Colonic mucosa (tissue), 4 donors: Measurements from ENCODE around the gene FOXP1. TPM values are rescaled to one million over a fixed set of nuclear protein-coding genes. Genes with fewer than 3 reads are reported as not detected.

Source experiments
- DNase-seq: peaks from one replicate; pipeline ENCODE4 v3.0.0-alpha.2; 2020
- H3K27ac ChIP-seq: fragments of 200-600 bp; one replicate; pipeline ENCODE4 v1.8.0; 2021
- H3K27me3 ChIP-seq: fragments of 200-600 bp; one replicate; pipeline ENCODE4 v1.8.0; 2021
- H3K36me3 ChIP-seq: fragments of 200-600 bp; one replicate; pipeline ENCODE4 v1.8.0; 2021
- H3K4me1 ChIP-seq: fragments of 200-600 bp; one replicate; pipeline ENCODE4 v1.8.0; 2021; ENCODE audit warnings: mild to moderate bottlenecking
- H3K4me3 ChIP-seq: fragments of 200-600 bp; one replicate; pipeline ENCODE4 v1.8.0; 2021
- H3K9ac ChIP-seq, 2 donors: one replicate each; pipeline ENCODE4 v1.7.0; 2013; ENCODE audit warnings: control low read depth in 2 of 2, low read depth in 2 of 2, low read length in 2 of 2
- H3K9me3 ChIP-seq: fragments of 200-600 bp; one replicate; pipeline ENCODE4 v1.8.0; 2021
- intact Hi-C: fragments of 100-400 bp; cut with DNase I; formaldehyde crosslinking; loops from one replicate; pipeline ENCODE4 v1.14.1; 2022
- total RNA-seq, 2 donors: library from RNA; stranded (reverse); fragmentation: NEBNext Ultra II Directional in 1 of 2; extraction: Animal tissue kit (Norgen Biotek cat#: 25700) in 1 of 2; gene quantifications; one replicate each; pipeline ENCODE4 v1.2.1, GENCODE V29; 2021
- TF ChIP-seq, protein P1 (sequence below): fragments of 200-600 bp; IDR thresholded peaks from one replicate; pipeline ENCODE4 v1.8.0; 2022; ENCODE audit warnings: antibody characterized with exemption, mild to moderate bottlenecking
- donor health status: healthy.
- donor health status: DM: no; HTN: no; CAD: no.
- donor health status: DM: no; HTN: no; CAD: no.

Gene FOXP1
- total RNA-seq, 2 donors from 2014 or later, result 127 to 128 TPM

DNA sequence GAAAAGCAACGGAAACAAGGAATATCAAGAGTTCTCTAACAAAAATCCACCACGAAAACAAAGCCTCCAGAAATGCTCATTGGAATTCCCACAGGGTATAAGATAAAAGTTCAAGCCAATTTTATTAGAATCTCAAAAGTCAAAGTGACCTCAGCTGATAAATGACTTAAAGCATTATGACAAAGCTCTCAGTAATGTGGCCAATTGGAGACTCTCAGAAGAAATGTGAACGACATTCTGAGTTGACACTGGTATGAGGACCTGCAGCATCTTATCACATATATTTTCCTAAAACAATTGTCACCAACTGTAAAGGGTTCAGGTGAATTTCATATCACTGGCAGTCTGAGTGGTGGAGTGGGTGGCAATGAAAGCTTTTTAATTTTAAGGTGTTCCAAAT lies 199.1 kb downstream of the FOXP1 start:
- H3K4me1 ChIP-seq, result peaks cover 4% of the 10 kb centered on the region
- H3K9ac ChIP-seq, result no peak overlapping the region
- TF ChIP-seq, protein P1, sequence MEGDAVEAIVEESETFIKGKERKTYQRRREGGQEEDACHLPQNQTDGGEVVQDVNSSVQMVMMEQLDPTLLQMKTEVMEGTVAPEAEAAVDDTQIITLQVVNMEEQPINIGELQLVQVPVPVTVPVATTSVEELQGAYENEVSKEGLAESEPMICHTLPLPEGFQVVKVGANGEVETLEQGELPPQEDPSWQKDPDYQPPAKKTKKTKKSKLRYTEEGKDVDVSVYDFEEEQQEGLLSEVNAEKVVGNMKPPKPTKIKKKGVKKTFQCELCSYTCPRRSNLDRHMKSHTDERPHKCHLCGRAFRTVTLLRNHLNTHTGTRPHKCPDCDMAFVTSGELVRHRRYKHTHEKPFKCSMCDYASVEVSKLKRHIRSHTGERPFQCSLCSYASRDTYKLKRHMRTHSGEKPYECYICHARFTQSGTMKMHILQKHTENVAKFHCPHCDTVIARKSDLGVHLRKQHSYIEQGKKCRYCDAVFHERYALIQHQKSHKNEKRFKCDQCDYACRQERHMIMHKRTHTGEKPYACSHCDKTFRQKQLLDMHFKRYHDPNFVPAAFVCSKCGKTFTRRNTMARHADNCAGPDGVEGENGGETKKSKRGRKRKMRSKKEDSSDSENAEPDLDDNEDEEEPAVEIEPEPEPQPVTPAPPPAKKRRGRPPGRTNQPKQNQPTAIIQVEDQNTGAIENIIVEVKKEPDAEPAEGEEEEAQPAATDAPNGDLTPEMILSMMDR, result no peak
- no peak overlapping the region for H3K27ac ChIP-seq
- no peak for DNase-seq
- no peaks in the 10 kb centered on the region for H3K27me3 ChIP-seq
- intact Hi-C loops, result no loop called here
- no peaks in the 10 kb centered on the region for H3K36me3 ChIP-seq
- no peak overlapping the region for H3K4me3 ChIP-seq
- H3K9me3 ChIP-seq, result no peaks in the 10 kb centered on the region

DNA sequence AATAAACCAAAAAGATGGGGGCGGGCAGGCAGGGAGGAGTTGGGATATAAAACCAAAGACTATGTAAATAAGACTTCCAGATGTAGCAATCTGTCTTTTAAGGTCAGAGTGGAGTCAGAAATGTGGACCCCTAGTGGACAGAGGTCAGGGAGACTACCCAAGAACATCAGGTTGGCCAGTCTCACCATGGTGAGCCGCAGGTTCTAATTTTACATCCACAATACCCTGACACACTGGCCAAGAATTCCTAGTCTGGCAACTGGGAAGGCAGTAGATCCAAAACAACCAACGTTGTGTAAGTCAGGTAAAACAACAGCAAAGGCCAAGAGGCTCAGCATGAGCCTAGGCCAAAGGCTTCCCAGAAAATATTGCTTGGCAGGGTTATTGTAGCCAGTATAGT lies 203.4 kb downstream of the FOXP1 start:
- Histone ChIP-seq H3K4me3 (no peak overlapping the region), H3K27me3 (no peaks in the 10 kb centered on the region), H3K9me3 (no peaks in the 10 kb centered on the region), H3K27ac (no peak overlapping the region), H3K4me1 (no peaks in the 10 kb centered on the region), H3K36me3 (no peaks in the 10 kb centered on the region), H3K9ac (no peak overlapping the region)
- no peak for DNase-seq
- TF ChIP-seq, protein P1, result no peak
- intact Hi-C loops, result no loop called here

DNA sequence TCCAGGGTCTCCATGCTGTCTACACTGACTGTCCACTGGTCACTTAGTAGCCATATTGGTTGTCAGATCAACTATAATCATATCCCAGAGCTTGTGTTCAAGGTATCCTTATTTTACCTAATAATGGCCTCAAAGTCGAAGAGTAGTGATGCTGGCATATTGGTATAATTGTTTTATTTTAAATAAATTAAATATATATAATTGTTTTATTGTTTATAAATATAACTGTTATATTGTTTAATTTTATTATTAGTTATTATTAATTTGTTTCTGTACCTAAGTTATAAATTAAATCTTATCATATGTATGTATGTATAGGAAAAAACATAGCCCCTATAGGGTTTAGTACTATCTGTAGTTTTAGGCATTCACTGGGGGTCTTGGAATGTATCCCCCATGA lies 205.0 kb downstream of the FOXP1 start:
- Histone ChIP-seq H3K27me3 (no peaks in the 10 kb centered on the region), H3K36me3 (no peaks in the 10 kb centered on the region), H3K9me3 (no peaks in the 10 kb centered on the region), H3K4me3 (no peak overlapping the region), H3K27ac (no peak overlapping the region), H3K9ac (no peak overlapping the region), H3K4me1 (no peaks in the 10 kb centered on the region)
- TF ChIP-seq, protein P1, result no peak
- intact Hi-C loops, result no loop called here
- no peak for DNase-seq

DNA sequence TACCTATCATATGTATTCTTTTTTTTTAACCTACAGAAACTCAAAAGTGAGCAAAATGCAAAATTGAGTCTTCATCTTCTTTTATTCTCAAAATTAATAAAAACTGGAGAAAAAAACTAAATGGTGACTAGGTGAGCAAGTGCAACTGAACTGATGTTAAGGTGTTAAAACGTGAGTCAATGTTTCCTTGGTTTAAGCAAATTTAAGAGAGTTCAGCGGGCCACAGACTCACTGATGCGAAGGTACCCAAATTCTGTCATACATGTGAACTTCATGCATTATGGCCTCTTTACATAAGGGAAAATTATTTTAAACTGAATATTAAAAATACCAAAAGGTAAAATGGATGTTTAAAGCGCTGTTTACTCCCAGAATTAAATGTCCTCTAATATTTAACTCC lies 206.6 kb downstream of the FOXP1 start:
- H3K4me3 ChIP-seq, result no peak overlapping the region
- H3K9me3 ChIP-seq, result no peaks in the 10 kb centered on the region
- TF ChIP-seq, protein P1, result no peak
- H3K9ac ChIP-seq, result no peak overlapping the region
- no peaks in the 10 kb centered on the region for H3K36me3 ChIP-seq
- no peaks in the 10 kb centered on the region for H3K4me1 ChIP-seq
- intact Hi-C loops, result no loop called here
- H3K27me3 ChIP-seq, result no peaks in the 10 kb centered on the region
- no peak overlapping the region for H3K27ac ChIP-seq
- DNase-seq, result no peak

DNA sequence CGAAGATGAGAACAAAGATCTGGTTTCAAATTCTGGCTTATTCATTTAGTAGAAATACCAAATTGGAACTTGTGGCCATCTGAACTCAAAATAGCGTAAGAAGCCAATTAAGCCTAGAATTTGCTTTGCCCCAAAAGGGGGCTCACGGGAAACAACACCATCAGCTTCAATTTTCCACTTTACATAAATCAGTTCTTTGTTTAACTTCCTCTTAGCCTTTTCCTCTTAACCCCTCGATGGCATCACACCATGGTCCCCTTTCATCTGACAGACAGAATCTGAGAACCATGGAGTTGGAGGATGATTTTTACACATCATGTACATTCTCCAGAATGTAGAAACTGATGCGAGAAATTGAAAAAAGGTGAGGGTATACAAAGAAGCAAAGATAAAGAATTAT lies 207.0 kb downstream of the FOXP1 start:
- TF ChIP-seq, protein P1, result no peak
- no peak overlapping the region for H3K9ac ChIP-seq
- no peak for DNase-seq
- H3K27me3 ChIP-seq, result no peaks in the 10 kb centered on the region
- no peak overlapping the region for H3K27ac ChIP-seq
- H3K4me1 ChIP-seq, result no peaks in the 10 kb centered on the region
- H3K9me3 ChIP-seq, result no peaks in the 10 kb centered on the region
- no peak overlapping the region for H3K4me3 ChIP-seq
- H3K36me3 ChIP-seq, result no peaks in the 10 kb centered on the region
- intact Hi-C loops, result no loop called here

DNA sequence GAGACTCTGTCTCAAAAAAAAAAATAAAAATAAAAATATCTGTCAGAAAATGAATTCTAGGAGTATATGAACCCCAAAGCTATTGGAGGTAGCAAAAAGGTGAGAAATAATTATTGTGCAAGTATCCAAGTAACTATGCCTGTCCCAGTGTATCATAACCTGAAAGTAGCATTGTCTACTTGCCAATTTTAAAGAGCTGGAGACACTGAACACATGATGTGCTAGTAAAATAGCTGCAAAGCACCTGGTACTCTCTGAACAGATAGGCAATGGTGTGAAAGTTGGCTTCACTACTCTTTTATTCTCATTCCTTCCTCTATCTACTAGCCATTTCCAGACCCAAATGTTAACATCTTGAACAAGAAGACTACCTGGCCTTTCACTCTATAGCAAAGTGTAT lies 208.9 kb downstream of the FOXP1 start:
- Histone ChIP-seq H3K4me1 (no peaks in the 10 kb centered on the region), H3K36me3 (no peaks in the 10 kb centered on the region), H3K27ac (no peak overlapping the region), H3K4me3 (no peak overlapping the region), H3K9ac (no peak overlapping the region), H3K9me3 (no peaks in the 10 kb centered on the region), H3K27me3 (no peaks in the 10 kb centered on the region)
- TF ChIP-seq, protein P1, result no peak
- intact Hi-C loops, result no loop called here
- DNase-seq, result no peak
